HCT116 (cell line): ENCODE results near the gene ERP27. TPM values are rescaled to one million over a fixed set of nuclear protein-coding genes. Genes with fewer than 3 reads are reported as not detected.

Experiments used
- ATAC-seq: fragments of 200-7000 bp; cut with Tn5 transposase; 2 replicates; pipeline ENCODE4 v1.9.1; 2020; ENCODE audit warnings: mild to moderate bottlenecking, moderate library complexity
- BruUV-seq: library from RNA; stranded (reverse); fragments of 400-500 nt; replicated peaks from 2 replicates; lab custom pipeline; 2021; lab: Mats Ljungman, UMichigan
- CTCF ChIA-PET: fragments of 300-600 bp; sonication (Branson Sonifier 250); formaldehyde crosslinking; loops from one replicate; lab custom pipeline; 2021; ENCODE audit warnings: antibody characterized with exemption; lab: Charles Lee
- POLR2A ChIA-PET: fragments of 300-600, 350-600 bp; sonication (Branson Sonifier 250); formaldehyde crosslinking; loops from one replicate; lab custom pipeline; 2021; ENCODE audit warnings: antibody characterized with exemption; lab: Charles Lee
- RAD21 ChIA-PET, 2 experiments: fragments of 300-600 bp; sonication (Branson Sonifier 250); formaldehyde crosslinking; loops; one replicate each; lab custom pipeline; 2023; ENCODE audit warnings: low total read pairs in 2 of 2; ENCODE audit not compliant: uncharacterized antibody in 2 of 2, unreplicated experiment in 2 of 2, low non-redundant PET in 1 of 2; lab: Charles Lee
- DNase-seq: peaks from one replicate; pipeline ENCODE4 v3.0.0-alpha.2; 2010; ENCODE audit warnings: low read depth, low spot score
- H2AFZ ChIP-seq: fragments of 200-600 bp; shearing (Covaris generic), sonication (generic); 2 replicates; pipeline ENCODE4 v1.6.1; 2017; ENCODE audit warnings: low read depth, mixed run types, mixed read lengths, antibody characterized with exemption, low read length; ENCODE audit not compliant: poor library complexity, severe bottlenecking
- H3K27ac ChIP-seq: 2 replicates; pipeline ENCODE4 v1.5.1; 2012; ENCODE audit warnings: low read depth, low read length
- H3K27me3 ChIP-seq: fragments of 200-600 bp; sonication (generic); 2 replicates; pipeline ENCODE4 v1.6.1; 2016; ENCODE audit warnings: mixed run types, low read length, mixed read lengths; ENCODE audit not compliant: insufficient read depth
- H3K36me3 ChIP-seq, 2 experiments: fragments of 200-500 bp in 1 of 2; fragments of 200-600 bp in 1 of 2; sonication (Bioruptor generic) in 1 of 2; sonication (generic) in 1 of 2; 2 replicates each; pipeline versions ENCODE4 v1.5.1 to v1.6.1; 2014 to 2016; ENCODE audit warnings: low read length in 2 of 2, inconsistent platforms in 1 of 2, mixed read lengths in 1 of 2, mixed run types in 1 of 2; ENCODE audit not compliant: insufficient read depth in 2 of 2, control insufficient read depth in 1 of 2
- H3K4me1 ChIP-seq, 2 experiments: fragments of 200-600 bp in 1 of 2; sonication (generic) in 1 of 2; 2 replicates each; pipeline versions ENCODE4 v1.5.1 to v1.6.1; 2012 to 2017; ENCODE audit warnings: low read length in 2 of 2, inconsistent platforms in 1 of 2, mild to moderate bottlenecking in 1 of 2, mixed read lengths in 1 of 2, mixed run types in 1 of 2, moderate library complexity in 1 of 2; ENCODE audit not compliant: insufficient read depth in 2 of 2, control insufficient read depth in 1 of 2
- H3K4me2 ChIP-seq: fragments of 200-600 bp; sonication (generic); 2 replicates; pipeline ENCODE4 v1.6.1; 2017; ENCODE audit warnings: mixed run types, low read length, mixed read lengths
- H3K4me3 ChIP-seq, 2 experiments: fragments of 200-600 bp in 1 of 2; sonication (generic) in 1 of 2; replicated peaks in 1 of 2; 2 replicates each; pipeline ENCODE4 v1.5.1; 2011 to 2016; ENCODE audit warnings: low read length in 2 of 2, control low read depth in 1 of 2, low read depth in 1 of 2, mild to moderate bottlenecking in 1 of 2, mixed read lengths in 1 of 2, mixed run types in 1 of 2
- H3K79me2 ChIP-seq: fragments of 200-600 bp; sonication (generic); 2 replicates; pipeline ENCODE4 v1.6.1; 2017; ENCODE audit warnings: mild to moderate bottlenecking, mixed run types, low read length, moderate library complexity, mixed read lengths; ENCODE audit not compliant: insufficient read depth
- H3K9ac ChIP-seq: fragments of 200-600 bp; sonication (generic); 2 replicates; pipeline ENCODE4 v1.6.1; 2016; ENCODE audit warnings: low read length, mixed read lengths
- H3K9me2 ChIP-seq: fragments of 200-600 bp; sonication (generic), shearing (Covaris generic); 2 replicates; pipeline ENCODE4 v1.6.1; 2017; ENCODE audit warnings: mixed run types, mild to moderate bottlenecking, moderate library complexity; ENCODE audit not compliant: insufficient read depth
- H3K9me3 ChIP-seq, 2 experiments: fragments of 200-500 bp in 1 of 2; fragments of 200-600 bp in 1 of 2; sonication (Bioruptor generic) in 1 of 2; sonication (generic) in 1 of 2; 2 replicates each; pipeline ENCODE4 v1.6.1; 2014 to 2017; ENCODE audit warnings: low read length in 2 of 2, mixed read lengths in 2 of 2, inconsistent platforms in 1 of 2, low read depth in 1 of 2, mild to moderate bottlenecking in 1 of 2, mixed run types in 1 of 2, moderate library complexity in 1 of 2; ENCODE audit not compliant: control insufficient read depth in 1 of 2, insufficient read depth in 1 of 2
- H4K20me1 ChIP-seq: fragments of 200-600 bp; sonication (generic), shearing (Covaris generic); 2 replicates; pipeline ENCODE4 v1.6.1; 2017; ENCODE audit warnings: mixed run types, mild to moderate bottlenecking, moderate library complexity; ENCODE audit not compliant: insufficient read depth
- CBX3 ChIP-seq: IDR thresholded peaks from 2 replicates; pipeline ENCODE4 v1.6.1; 2012; ENCODE audit warnings: low read depth
- FOSL1 ChIP-seq: IDR thresholded peaks from 2 replicates; pipeline ENCODE4 v1.6.1; 2012; ENCODE audit warnings: low read depth
- JUND ChIP-seq: IDR thresholded peaks from 2 replicates; pipeline ENCODE4 v1.6.1; 2012
- SRF ChIP-seq: IDR thresholded peaks from 2 replicates; pipeline ENCODE4 v1.6.1; 2012; ENCODE audit warnings: low read depth
- ZBTB33 ChIP-seq: IDR thresholded peaks from 2 replicates; pipeline ENCODE4 v1.6.1; 2011; ENCODE audit warnings: mild to moderate bottlenecking, low read length, moderate library complexity; ENCODE audit not compliant: insufficient replicate concordance; ENCODE audit errors: extremely low read depth
- ZFX ChIP-seq: fragments of 450-650 bp; IDR thresholded peaks from 2 replicates; pipeline ENCODE4 v1.6.1; 2017
- intact Hi-C: fragments of 100-400 bp; cut with micrococcal nuclease; formaldehyde crosslinking; loops from 2 replicates; pipeline ENCODE4 v1.10.0; 2022
- total RNA-seq: library from RNA; stranded (reverse); gene quantifications from one replicate; pipeline ENCODE4 v1.2.1, GENCODE V29; 2021; ENCODE audit not compliant: unreplicated experiment
- TF ChIP-seq, protein P1 (sequence below): IDR thresholded peaks from 2 replicates; pipeline ENCODE4 v1.6.1; 2012
- TF ChIP-seq, protein P2 (sequence below): IDR thresholded peaks from 2 replicates; pipeline ENCODE4 v1.6.1; 2012; ENCODE audit warnings: low read depth

The ERP27 gene
- total RNA-seq, 1 experiment from 2014 or later, result 0.39 TPM

DNA sequence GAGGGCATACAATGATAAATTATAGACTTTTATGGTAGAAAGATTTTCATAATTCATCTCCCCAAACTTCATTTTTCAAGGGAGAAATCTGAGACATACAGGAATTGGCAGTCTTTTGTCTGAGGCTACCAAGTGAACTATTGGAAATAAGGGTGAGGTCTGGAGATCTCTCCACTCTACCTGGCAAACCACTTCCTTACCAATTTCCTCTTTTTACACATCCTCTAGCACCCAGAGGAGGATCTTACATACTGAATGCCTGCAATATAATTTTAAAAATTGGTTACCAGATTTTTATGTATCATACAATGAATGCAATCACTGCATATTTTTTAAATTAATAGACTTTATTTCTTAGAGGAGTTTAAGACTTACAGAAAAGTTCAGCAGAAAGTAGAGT is 41.1 kb upstream of the ERP27 start:
- POLR2A ChIA-PET, result no interaction called here
- intact Hi-C loops, result no loop called here
- no peak overlapping the region for H3K4me2 ChIP-seq
- H3K27ac ChIP-seq, result no peak overlapping the region
- H4K20me1 ChIP-seq, result no peaks in the 10 kb centered on the region
- no peaks in the 10 kb centered on the region for H3K9me2 ChIP-seq
- TF ChIP-seq JUND, result no peak
- TF ChIP-seq, protein P1, sequence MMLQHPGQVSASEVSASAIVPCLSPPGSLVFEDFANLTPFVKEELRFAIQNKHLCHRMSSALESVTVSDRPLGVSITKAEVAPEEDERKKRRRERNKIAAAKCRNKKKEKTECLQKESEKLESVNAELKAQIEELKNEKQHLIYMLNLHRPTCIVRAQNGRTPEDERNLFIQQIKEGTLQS, result no peak
- TF ChIP-seq ZFX, result no peak
- TF ChIP-seq, all 23 proteins: peak for 0
- Histone ChIP-seq H3K79me2 (no peaks in the 10 kb centered on the region), H3K9me3 (no peaks in the 10 kb centered on the region), H3K4me3 (no peak overlapping the region), H3K36me3 (no peaks in the 10 kb centered on the region), H2AFZ (no peak overlapping the region), H3K4me1 (no peaks in the 10 kb centered on the region), H3K27me3 (no peaks in the 10 kb centered on the region), H3K9ac (no peak overlapping the region)
- CTCF ChIA-PET, result no interaction called here
- RAD21 ChIA-PET, result no interaction called here
- no peak for ATAC-seq
- DNase-seq, result no peak
- BruUV-seq, result no TSS peak

DNA sequence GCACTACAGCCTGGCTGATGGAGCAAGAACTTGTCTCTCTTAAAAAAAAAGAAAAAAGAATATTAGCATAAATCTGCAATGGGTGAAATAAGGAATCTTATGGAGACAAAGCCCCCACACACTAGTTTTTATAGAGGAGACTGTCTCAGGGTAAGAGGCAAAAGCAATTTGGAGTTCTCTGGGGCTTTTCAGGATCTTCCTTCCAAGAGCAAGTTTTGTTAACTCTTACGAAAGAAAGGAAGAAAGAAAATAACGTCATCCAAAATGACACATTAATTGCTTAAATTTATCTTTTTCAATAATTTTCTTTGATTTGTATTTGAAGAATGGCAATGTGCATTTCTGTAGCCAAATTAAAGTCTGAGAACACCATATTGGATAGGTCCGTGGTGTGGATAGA is 38.3 kb upstream of the ERP27 start:
- H3K9me2 ChIP-seq, result no peaks in the 10 kb centered on the region
- DNase-seq (no peak), ATAC-seq (no peak)
- H3K27ac ChIP-seq, result no peak overlapping the region
- intact Hi-C loops, result no loop called here
- BruUV-seq, result no TSS peak
- no peaks in the 10 kb centered on the region for H3K79me2 ChIP-seq
- H3K4me1 ChIP-seq, result no peaks in the 10 kb centered on the region
- no peak overlapping the region for H2AFZ ChIP-seq
- H3K9me3 ChIP-seq, result no peaks in the 10 kb centered on the region
- no peak overlapping the region for H3K9ac ChIP-seq
- TF ChIP-seq ZBTB33 (no peak), FOSL1 (no peak), ZFX (no peak), SRF (no peak), CBX3 (no peak)
- TF ChIP-seq, protein P1, result no peak
- TF ChIP-seq, protein P2, sequence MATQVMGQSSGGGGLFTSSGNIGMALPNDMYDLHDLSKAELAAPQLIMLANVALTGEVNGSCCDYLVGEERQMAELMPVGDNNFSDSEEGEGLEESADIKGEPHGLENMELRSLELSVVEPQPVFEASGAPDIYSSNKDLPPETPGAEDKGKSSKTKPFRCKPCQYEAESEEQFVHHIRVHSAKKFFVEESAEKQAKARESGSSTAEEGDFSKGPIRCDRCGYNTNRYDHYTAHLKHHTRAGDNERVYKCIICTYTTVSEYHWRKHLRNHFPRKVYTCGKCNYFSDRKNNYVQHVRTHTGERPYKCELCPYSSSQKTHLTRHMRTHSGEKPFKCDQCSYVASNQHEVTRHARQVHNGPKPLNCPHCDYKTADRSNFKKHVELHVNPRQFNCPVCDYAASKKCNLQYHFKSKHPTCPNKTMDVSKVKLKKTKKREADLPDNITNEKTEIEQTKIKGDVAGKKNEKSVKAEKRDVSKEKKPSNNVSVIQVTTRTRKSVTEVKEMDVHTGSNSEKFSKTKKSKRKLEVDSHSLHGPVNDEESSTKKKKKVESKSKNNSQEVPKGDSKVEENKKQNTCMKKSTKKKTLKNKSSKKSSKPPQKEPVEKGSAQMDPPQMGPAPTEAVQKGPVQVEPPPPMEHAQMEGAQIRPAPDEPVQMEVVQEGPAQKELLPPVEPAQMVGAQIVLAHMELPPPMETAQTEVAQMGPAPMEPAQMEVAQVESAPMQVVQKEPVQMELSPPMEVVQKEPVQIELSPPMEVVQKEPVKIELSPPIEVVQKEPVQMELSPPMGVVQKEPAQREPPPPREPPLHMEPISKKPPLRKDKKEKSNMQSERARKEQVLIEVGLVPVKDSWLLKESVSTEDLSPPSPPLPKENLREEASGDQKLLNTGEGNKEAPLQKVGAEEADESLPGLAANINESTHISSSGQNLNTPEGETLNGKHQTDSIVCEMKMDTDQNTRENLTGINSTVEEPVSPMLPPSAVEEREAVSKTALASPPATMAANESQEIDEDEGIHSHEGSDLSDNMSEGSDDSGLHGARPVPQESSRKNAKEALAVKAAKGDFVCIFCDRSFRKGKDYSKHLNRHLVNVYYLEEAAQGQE, result no peak
- no peak overlapping the region for H3K4me3 ChIP-seq
- ChIA-PET CTCF (no interaction called here), RAD21 (no interaction called here), POLR2A (no interaction called here)
- H3K27me3 ChIP-seq, result no peaks in the 10 kb centered on the region
- no peaks in the 10 kb centered on the region for H3K36me3 ChIP-seq
- no peak overlapping the region for H3K4me2 ChIP-seq
- no peaks in the 10 kb centered on the region for H4K20me1 ChIP-seq
